ENCODE results near the gene GLT8D1.

GLT8D1 gene

DNA sequence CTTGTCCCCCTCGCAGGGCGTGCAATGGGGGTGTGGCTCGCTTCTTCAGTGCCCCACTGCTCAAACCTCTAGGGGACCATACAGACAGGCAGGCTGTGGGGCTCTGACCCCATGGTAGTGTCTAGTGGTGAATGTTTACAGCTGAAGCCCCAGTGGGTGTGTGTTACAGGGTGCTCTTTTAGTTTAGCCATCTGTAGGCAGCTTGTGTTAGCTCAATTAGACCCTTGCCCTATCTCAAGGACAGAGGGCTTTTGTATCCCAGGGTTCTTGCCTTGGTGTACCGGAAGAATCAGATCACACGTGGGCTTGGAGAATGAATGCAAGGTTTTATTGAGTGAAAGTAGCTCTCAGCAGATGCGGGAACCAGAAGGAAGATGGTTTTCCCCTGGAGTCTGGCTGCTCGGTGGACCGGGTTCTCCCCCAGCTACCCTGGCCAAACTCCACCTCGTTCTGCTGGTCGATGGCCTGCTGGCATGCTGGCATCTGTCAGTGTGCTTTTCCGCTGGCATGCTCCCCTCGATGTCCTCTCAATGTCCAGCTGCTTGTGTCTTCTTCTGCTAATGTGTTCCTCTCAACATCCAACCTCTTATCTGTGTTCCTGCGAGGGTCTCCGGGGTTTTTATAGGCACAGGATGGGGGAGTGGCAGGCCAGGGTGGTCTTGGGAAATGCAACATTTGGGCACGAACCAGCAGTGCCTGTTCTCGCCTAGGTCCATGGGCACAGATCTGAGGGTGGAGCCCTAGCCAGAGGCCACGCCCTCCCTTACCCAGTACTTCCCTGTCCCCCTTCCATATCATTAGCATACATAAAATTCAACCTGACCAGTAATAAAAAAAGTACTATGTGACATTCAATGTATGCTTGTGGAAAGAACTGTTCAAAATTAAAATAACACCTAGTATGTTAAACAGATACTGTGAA lies 7.0 kb upstream of the GLT8D1 start:
- DNase-seq (ENCODE audit: low read depth), result no peak

DNA sequence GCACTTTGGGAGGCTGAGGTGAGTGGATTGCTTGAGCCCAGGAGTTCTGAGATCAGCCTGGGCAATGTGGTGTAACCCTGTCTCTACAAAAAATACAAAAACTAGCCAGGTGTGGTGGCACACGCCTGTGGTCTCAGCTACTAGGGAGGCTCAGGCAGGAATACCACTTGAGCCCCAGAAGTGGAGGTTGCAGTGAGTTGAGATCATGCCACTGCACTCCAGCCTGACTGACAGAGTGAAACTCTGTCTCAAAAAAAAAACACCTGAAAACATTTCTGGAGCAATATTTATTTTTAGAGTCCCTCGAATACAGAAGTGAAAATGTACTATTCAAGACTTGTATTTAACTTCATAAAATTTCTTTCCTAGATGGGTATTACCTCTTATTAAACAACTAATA lies 4.9 kb upstream of the GLT8D1 start:
- DNase-seq (ENCODE audit: low read depth), result no peak

- no peak for DNase-seq (ENCODE audit: low read depth)
Observed at GRCh38 chr3:52707585-52707984, 2.0 kb upstream of the GLT8D1 start.

DNA sequence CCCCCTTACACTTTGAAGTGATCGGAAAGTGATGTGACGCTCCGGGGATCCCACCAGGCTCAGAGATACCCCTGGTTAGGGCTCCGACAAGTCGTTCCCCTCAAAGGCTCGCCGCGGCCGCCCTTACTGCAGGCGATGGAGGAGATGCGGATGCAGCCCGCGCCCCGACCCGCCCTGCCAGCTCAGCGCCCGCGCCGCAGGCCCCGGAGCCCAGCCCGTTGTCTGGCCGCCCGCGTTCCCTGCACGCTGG lies 228 bp downstream of the GLT8D1 start:
- DNase-seq (ENCODE audit: low read depth), result no peak

GRCh38 chr3:52704611-52705437 lies 767 bp downstream of the GLT8D1 start:
- DNase-seq (ENCODE audit: low read depth), result no peak

GRCh38 chr3:52703341-52703740 lies 2.2 kb downstream of the GLT8D1 start:
- DNase-seq (ENCODE audit: low read depth), result no peak

- DNase-seq (ENCODE audit: low read depth), result no peak
Observed at GRCh38 chr3:52697632-52697965, 8.0 kb downstream of the GLT8D1 start.

DNA sequence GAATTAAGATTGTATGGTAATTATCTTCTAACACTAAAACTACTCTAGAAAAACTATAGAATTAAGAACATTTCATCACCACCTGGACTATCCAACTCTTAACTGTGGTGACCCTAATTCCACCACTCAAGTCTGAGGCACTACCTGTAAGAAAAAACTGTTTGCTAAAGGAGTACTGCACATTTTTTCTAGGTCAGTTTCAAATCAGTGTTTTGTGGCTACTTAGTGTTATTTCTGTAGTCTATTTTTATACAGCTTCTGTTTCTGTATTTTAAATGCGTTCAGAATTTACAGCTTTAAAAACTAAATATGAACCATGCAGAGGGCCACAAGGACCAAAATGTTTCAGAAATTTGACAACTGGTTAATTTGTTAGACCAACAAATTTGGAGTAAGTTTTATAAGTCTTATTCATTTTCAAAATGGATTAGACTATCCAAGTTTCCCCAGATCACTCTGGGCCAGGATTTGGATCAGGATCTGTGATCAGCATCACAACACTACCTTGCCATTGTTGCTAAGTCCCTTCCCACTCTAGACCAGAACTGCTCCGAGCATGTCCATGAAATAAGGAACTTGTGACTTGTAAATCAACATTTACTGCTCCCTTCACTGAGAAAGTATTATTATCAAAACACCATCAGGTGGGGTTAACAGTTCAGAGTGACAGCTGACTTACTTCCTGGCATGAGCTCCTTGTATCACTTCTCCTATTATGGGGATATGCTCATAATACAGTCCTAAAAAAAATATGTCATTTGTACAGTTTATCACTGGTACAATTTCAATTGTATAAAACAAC lies 8.6 kb downstream of the GLT8D1 start:
- no peak for DNase-seq (ENCODE audit: low read depth)

DNA sequence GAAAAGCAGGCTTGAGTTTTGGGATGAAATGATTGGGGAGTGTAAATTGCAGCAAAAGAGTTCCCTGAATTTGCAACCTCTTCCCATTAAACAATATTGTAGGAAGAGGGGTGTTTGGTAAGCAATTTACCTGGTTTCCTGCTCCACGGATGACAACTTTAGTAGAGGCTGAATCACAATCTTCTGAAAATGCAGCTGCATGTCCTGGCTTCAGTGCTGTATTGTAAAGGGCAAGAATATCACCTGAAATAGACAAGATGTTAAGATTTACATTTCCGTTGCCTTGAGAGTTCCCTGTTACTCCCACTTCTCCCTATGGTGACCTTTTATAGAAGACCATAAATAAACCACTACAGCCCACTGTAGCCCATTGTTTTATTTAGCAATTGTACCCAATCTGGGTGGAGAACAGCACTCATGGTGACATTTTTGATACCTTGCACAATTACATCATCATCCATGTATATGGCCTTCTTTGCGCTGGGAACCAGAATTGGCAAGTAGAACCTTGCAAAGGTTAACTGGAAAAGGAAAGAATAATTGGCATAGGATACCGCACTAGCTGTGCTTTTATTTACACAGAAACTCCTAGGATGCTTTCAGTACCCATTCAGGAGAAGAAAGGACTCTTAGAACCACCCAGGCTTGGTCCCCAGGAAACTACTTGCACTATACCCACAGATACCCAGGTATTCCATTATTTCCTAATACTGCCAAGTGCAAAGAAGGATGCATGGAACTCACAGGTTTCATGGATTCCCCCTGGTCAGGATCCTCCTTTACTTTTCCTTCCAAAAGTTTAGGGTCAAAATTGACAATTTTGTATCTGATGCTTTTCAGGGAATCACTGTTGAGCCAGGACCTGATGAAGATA lies 9.6 kb downstream of the GLT8D1 start:
- no peak for DNase-seq (ENCODE audit: low read depth)

- DNase-seq (ENCODE audit: low read depth), result no peak
Observed at GRCh38 chr3:52694528-52695189, 10.9 kb downstream of the GLT8D1 start.

DNA sequence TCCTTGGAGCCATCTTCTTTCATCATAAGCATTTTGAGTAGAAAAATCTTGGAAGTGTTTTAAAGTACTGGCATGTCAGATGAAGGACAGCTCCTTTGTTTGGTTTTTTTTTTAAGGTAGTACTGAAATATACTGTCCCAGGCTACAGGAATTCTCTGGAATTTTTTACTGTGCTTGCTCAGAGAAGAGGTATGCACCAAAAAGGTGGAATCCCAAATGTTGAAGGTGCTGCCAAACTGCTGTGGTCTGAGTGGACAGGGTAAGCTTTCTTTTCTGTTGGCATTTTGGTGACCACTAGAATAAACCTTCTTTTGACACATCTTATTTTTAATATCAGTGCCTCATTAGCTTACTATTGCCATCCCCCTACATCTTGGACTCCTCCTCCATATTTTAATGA lies 12.5 kb downstream of the GLT8D1 start:
- no peak for DNase-seq (ENCODE audit: low read depth)

GRCh38 chr3:52690560-52690959 lies 15.0 kb downstream of the GLT8D1 start:
- no peak for DNase-seq (ENCODE audit: low read depth)

DNA sequence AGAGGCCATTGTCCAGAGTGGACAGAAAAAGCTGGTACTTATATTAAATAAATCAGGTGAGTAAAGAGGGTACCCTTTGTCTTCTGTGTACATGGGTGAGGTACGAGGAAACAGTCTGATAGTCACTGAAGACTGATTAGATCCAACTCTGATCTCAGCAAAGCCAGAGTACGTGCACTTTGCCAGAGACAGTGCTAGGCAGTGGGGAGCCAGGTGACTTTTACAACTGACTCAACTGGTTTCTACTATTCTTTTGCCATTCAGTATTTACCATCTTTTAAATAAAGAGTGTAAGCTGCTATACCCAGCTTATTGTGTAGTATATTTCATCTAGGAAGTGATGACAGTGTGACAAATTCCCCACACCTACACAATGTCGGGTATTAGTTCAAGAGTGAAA lies 16.4 kb downstream of the GLT8D1 start:
- DNase-seq (ENCODE audit: low read depth), result no peak

GRCh38 chr3:52688266-52688665 lies 17.3 kb downstream of the GLT8D1 start:
- no peak for DNase-seq (ENCODE audit: low read depth)

DNA sequence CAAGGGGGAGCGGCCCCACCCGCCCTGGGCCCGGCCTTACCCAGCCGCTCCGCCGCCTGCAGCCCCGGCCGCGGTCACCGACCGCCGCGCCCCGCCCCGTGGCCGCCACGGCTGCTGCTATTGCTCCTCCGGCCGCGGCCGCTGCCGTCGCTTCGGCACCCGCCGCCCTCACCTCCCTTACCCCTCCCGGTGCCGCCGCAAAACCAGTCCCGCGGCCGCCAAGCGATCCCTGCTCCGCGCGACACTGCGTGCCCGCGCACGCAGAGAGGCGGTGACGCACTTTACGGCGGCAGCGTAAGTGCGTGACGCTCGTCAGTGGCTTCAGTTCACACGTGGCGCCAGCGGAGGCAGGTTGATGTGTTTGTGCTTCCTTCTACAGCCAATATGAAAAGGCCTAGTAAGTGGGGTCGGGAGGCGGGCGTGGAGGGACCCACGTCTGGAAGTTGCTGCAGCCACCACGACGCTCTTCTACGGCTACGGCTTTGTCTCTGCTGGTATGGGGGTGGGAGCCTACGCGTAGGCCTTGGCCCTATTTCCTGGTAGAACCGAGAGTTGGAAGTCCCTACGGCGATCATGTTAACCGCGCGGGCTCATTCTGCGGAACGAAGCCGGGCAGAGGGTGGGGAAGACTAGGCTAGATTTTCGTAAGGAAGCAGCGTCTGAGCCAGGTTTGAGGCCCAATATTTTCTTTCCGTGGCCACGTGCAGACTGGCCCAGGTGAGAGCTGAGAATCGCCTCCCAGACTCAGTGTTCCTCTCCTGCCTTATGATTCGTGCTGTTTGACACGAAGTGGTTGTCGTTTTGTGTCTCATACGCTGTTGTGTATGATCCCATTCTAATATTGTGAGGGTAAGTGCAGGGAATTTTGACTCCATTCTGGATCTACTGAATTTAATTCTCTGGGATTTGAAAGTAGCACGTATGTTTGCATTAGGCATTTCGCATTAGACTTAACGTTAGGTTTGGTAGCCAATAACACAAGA lies 19.6 kb downstream of the GLT8D1 start, which contains the start of the genes GNL3 and PBRM1:
TSS of gene GNL3 (plus strand) at position 324 of the 983 bp plus-strand sequence. CDS start at position 385, 61 bp downstream.
TSS of gene PBRM1 (minus strand) at position 205 of the 983 bp plus-strand sequence.
- peak; percentile 83 for DNase-seq (ENCODE audit: low read depth)

GRCh38 chr3:52685285-52685708 lies 20.3 kb downstream of the GLT8D1 start:
- DNase-seq (ENCODE audit: low read depth), result no peak

GRCh38 chr3:52684184-52684583 lies 21.4 kb downstream of the GLT8D1 start:
- DNase-seq (ENCODE audit: low read depth), result no peak

GRCh38 chr3:52683611-52684010 lies 22.0 kb downstream of the GLT8D1 start:
- DNase-seq (ENCODE audit: low read depth), result no peak

- DNase-seq (ENCODE audit: low read depth), result no peak
Observed at GRCh38 chr3:52682016-52682415, 23.6 kb downstream of the GLT8D1 start.

DNA sequence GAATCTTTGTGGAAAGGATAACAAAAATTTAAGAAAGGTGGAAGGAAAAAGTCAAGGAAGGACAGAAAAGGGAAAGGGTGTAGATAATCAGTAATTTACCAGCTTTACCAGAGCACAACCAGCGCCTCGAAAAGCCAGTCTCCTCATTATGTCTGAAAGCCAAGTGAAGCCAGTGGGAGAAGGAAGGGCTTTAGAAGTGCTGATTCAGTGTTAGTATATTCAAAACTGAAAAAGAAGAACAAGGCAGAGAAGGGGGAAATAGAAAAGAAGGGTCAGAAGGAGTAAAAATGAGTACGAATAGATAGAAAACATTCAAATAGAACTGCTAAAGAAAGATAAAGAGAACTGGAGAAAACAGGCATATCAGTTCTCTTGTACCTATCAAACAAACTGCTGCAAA lies 24.0 kb downstream of the GLT8D1 start:
- no peak for DNase-seq (ENCODE audit: low read depth)

All from HS-27A (cell line).